DND-41 (cell line): ENCODE measurements around the gene SYT1.

Experiments
- ATAC-seq: fragments of 200-7000 bp; cut with Tn5 transposase; 3 replicates; pipeline ENCODE4 v1.9.1; 2021; ENCODE audit warnings: low read depth; ENCODE audit not compliant: insufficient read depth
- DNase-seq: peaks from one replicate; pipeline ENCODE4 v3.0.0-alpha.2; 2020
- H2AFZ ChIP-seq: 2 replicates; pipeline ENCODE4 v1.6.0; 2012; ENCODE audit warnings: low read depth, low read length
- H3K27ac ChIP-seq: 2 replicates; pipeline ENCODE4 v1.5.1; 2012; ENCODE audit warnings: low read length, inconsistent platforms
- H3K27me3 ChIP-seq: fragments of 200-600 bp; sonication (generic); 2 replicates; pipeline ENCODE4 v1.6.0; 2012; ENCODE audit warnings: low read length, mild to moderate bottlenecking, inconsistent platforms; ENCODE audit not compliant: insufficient read depth, poor library complexity
- H3K36me3 ChIP-seq: 2 replicates; pipeline ENCODE4 v1.5.1; 2012; ENCODE audit warnings: low read length, inconsistent platforms; ENCODE audit not compliant: insufficient read depth
- H3K4me1 ChIP-seq: 2 replicates; pipeline ENCODE4 v1.5.1; 2012; ENCODE audit warnings: mild to moderate bottlenecking, low read length; ENCODE audit not compliant: insufficient read depth
- H3K4me2 ChIP-seq: 2 replicates; pipeline ENCODE4 v1.6.0; 2012; ENCODE audit warnings: mild to moderate bottlenecking, moderate library complexity, low read length, inconsistent platforms; ENCODE audit not compliant: insufficient read depth
- H3K4me3 ChIP-seq, 2 experiments: fragments of 200-600 bp in 1 of 2; shearing (Covaris generic) in 1 of 2; 2 replicates each; pipeline ENCODE4 v1.5.1; 2012 to 2016; ENCODE audit warnings: inconsistent platforms in 2 of 2, low read length in 2 of 2, mild to moderate bottlenecking in 2 of 2, low read depth in 1 of 2, moderate library complexity in 1 of 2
- H3K79me2 ChIP-seq: 2 replicates; pipeline ENCODE4 v1.6.0; 2012; ENCODE audit warnings: low read length, inconsistent platforms; ENCODE audit not compliant: insufficient read depth
- H3K9ac ChIP-seq: 2 replicates; pipeline ENCODE4 v1.6.0; 2012; ENCODE audit warnings: low read depth, mild to moderate bottlenecking, inconsistent platforms, low read length, moderate library complexity
- H3K9me3 ChIP-seq: 2 replicates; pipeline ENCODE4 v1.5.1; 2012; ENCODE audit warnings: low read length, moderate library complexity, mild to moderate bottlenecking, inconsistent platforms; ENCODE audit not compliant: insufficient read depth, severe bottlenecking
- H4K20me1 ChIP-seq: 2 replicates; pipeline ENCODE4 v1.6.0; 2012; ENCODE audit warnings: low read length; ENCODE audit not compliant: insufficient read depth
- EZH2 ChIP-seq: IDR thresholded peaks from 3 replicates; pipeline ENCODE4 v1.6.1; 2012; ENCODE audit warnings: borderline replicate concordance, low read depth, mild to moderate bottlenecking, moderate library complexity, low read length, inconsistent platforms; ENCODE audit not compliant: severe bottlenecking
- TF ChIP-seq, protein P1 (sequence below): IDR thresholded peaks from 2 replicates; pipeline ENCODE4 v1.5.1; 2012; ENCODE audit warnings: borderline replicate concordance, low read length, moderate library complexity, mild to moderate bottlenecking; ENCODE audit not compliant: poor library complexity, severe bottlenecking; ENCODE audit errors: extremely low read depth

SYT1 gene

DNA sequence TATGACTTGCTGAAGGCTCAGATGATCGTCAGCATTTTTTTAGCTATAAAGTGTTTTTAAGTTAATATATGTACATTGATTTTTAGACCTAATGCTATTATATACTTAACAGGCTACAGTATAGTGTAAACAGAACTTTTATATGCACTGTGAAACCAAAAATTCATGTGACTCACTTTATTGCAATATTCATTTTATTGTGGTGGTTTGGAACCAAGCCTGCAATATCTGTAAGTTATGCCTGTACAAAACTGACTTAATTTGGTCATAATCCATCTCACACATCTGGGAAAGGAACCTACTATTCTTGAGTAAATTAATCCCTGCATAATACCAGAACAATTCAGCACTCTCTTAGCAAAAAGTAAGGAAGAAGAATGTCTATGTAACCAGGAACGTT is 390.7 kb downstream of the SYT1 start:
- no peaks in the 10 kb centered on the region for H3K4me1 ChIP-seq
- no peaks in the 10 kb centered on the region for H3K27me3 ChIP-seq
- no peak overlapping the region for H2AFZ ChIP-seq
- H3K4me2 ChIP-seq, result no peak overlapping the region
- no peaks in the 10 kb centered on the region for H4K20me1 ChIP-seq
- ATAC-seq (no peak), DNase-seq (no peak)
- H3K9ac ChIP-seq, result no peak overlapping the region
- no peaks in the 10 kb centered on the region for H3K79me2 ChIP-seq
- TF ChIP-seq EZH2, result no peak
- H3K9me3 ChIP-seq, result no peaks in the 10 kb centered on the region
- no peak overlapping the region for H3K4me3 ChIP-seq
- H3K36me3 ChIP-seq, result no peaks in the 10 kb centered on the region
- H3K27ac ChIP-seq, result no peak overlapping the region

DNA sequence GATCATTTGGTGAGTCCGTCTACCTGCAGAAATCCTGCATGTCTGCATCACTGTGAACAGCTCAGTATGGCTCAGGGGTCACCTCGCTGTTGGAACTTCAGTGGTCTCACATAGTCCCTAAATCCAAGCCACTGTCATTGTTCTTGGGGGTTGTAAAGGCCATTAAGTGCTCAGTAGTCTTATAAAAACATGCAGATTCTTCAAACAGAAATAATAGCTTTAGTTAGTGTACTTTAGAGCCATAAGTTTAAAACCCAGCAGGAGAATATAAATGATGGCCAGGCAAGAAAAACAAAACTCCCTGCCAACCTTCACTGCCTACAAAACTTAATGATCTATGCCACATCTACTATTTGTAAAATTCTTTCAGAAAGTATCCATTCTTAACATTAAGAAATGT is 396.3 kb downstream of the SYT1 start:
- H2AFZ ChIP-seq, result no peak overlapping the region
- no peaks in the 10 kb centered on the region for H3K79me2 ChIP-seq
- no peak overlapping the region for H3K4me3 ChIP-seq
- H3K9ac ChIP-seq, result no peak overlapping the region
- H3K4me2 ChIP-seq, result no peak overlapping the region
- H3K9me3 ChIP-seq, result no peaks in the 10 kb centered on the region
- H3K27me3 ChIP-seq, result no peaks in the 10 kb centered on the region
- TF ChIP-seq, protein P1, sequence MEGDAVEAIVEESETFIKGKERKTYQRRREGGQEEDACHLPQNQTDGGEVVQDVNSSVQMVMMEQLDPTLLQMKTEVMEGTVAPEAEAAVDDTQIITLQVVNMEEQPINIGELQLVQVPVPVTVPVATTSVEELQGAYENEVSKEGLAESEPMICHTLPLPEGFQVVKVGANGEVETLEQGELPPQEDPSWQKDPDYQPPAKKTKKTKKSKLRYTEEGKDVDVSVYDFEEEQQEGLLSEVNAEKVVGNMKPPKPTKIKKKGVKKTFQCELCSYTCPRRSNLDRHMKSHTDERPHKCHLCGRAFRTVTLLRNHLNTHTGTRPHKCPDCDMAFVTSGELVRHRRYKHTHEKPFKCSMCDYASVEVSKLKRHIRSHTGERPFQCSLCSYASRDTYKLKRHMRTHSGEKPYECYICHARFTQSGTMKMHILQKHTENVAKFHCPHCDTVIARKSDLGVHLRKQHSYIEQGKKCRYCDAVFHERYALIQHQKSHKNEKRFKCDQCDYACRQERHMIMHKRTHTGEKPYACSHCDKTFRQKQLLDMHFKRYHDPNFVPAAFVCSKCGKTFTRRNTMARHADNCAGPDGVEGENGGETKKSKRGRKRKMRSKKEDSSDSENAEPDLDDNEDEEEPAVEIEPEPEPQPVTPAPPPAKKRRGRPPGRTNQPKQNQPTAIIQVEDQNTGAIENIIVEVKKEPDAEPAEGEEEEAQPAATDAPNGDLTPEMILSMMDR, result no peak
- TF ChIP-seq EZH2, result no peak
- no peak for DNase-seq
- ATAC-seq, result no peak
- no peaks in the 10 kb centered on the region for H3K36me3 ChIP-seq
- no peak overlapping the region for H3K27ac ChIP-seq
- H3K4me1 ChIP-seq, result no peaks in the 10 kb centered on the region
- no peaks in the 10 kb centered on the region for H4K20me1 ChIP-seq

DNA sequence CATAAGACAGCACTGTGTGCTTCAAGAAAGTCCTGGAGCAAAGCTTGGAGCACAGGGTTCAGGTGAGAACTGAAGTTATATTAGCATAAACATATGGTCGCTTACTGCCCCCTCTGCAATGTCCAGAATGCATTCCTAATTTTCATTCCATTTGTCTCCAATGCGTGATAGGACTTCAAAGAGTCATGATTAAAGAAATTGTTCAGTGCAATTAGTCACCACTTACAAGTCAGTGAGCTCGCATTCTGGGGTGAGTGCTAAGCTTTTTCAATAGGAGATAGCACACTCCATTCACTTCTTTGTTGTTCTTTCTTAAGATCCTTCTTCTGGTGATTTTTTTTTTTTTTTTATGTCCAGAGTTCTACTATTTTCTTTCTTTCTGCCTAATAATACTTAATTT is 398.4 kb downstream of the SYT1 start:
- no peak for TF ChIP-seq EZH2
- TF ChIP-seq, protein P1, result no peak
- Histone ChIP-seq H3K4me2 (no peak overlapping the region), H3K36me3 (no peaks in the 10 kb centered on the region), H2AFZ (no peak overlapping the region), H3K27ac (no peak overlapping the region), H3K9ac (no peak overlapping the region), H3K79me2 (no peaks in the 10 kb centered on the region), H3K9me3 (no peaks in the 10 kb centered on the region), H4K20me1 (no peaks in the 10 kb centered on the region), H3K4me1 (no peaks in the 10 kb centered on the region), H3K27me3 (no peaks in the 10 kb centered on the region), H3K4me3 (no peak overlapping the region)
- no peak for ATAC-seq
- no peak for DNase-seq

DNA sequence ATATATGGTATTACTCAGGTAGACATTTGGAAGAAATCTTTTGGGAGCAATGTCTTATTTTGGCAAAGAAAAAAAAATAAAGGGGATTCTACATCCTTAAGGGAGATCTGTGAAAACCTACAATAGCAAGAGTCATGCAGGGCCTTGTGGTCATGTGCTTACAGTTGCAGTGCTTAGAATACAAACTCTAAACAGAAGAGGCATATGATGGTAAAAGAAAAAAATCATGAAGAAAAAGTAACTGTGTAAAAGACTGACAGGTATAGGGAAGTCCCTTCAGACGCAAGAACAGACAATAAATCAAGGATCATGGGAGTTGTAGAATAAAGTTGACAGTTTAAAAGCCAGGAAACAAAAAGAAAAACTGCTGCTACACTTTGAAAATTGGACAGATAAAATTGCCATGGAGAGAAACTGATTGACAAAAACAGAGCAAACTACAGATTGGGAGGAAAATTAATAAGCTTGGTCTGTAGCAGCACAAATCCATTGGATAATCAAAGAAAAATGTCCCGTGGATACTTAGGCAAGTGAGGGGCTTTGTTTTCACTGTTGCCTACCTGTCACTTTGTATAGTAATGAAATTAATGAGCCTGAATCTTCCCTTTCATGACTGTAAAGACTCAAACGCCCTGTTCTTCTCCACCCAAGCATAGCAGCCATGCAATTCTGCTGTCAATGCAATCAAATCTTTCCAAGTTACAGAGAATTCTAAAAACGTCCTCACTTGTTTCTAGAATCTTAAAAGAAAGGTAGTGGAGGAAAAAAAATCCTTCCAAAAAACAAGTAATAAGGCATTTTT is 402.0 kb downstream of the SYT1 start:
- TF ChIP-seq, protein P1, result no peak
- no peak for TF ChIP-seq EZH2
- H3K4me1 ChIP-seq, result no peaks in the 10 kb centered on the region
- DNase-seq, result no peak
- no peak for ATAC-seq
- no peaks in the 10 kb centered on the region for H3K79me2 ChIP-seq
- no peak overlapping the region for H3K4me2 ChIP-seq
- H3K36me3 ChIP-seq, result no peaks in the 10 kb centered on the region
- no peak overlapping the region for H3K9ac ChIP-seq
- no peaks in the 10 kb centered on the region for H3K9me3 ChIP-seq
- no peak overlapping the region for H2AFZ ChIP-seq
- no peak overlapping the region for H3K27ac ChIP-seq
- H3K27me3 ChIP-seq, result no peaks in the 10 kb centered on the region
- H4K20me1 ChIP-seq, result no peaks in the 10 kb centered on the region
- H3K4me3 ChIP-seq, result no peak overlapping the region
